Transverse colon (tissue), 4 donors: Measurements from ENCODE around the gene IGFBP6. TPM values are rescaled to one million over a fixed set of nuclear protein-coding genes. Genes with fewer than 3 reads are reported as not detected.

Experiments
- DNase-seq: peaks from one replicate; pipeline ENCODE4 v3.0.0-alpha.2; 2019
- H3K27ac ChIP-seq, 4 donors: fragments of 200-600 bp; sonication (generic); 2 replicates each; pipeline ENCODE4 v1.5.1; 2016 to 2018; ENCODE audit warnings: inconsistent platforms in 4 of 4
- H3K27me3 ChIP-seq: fragments of 200-600 bp; sonication (generic); 2 replicates; pipeline ENCODE4 v1.5.1; 2017; ENCODE audit warnings: inconsistent platforms
- H3K36me3 ChIP-seq, 4 donors: fragments of 200-600 bp; sonication (generic); 2 replicates each; pipeline ENCODE4 v1.5.1; 2017 to 2019; ENCODE audit warnings: inconsistent platforms in 4 of 4
- H3K4me1 ChIP-seq, 4 donors: fragments of 200-600 bp; sonication (generic); 2 replicates each; pipeline ENCODE4 v1.5.1; 2017 to 2020; ENCODE audit warnings: inconsistent platforms in 4 of 4
- H3K4me3 ChIP-seq, 4 donors: fragments of 200-600 bp; sonication (generic); 1 replicate in 1 of 4; 2 replicates in 3 of 4; pipeline versions ENCODE4 v1.5.1 to v1.6.1; 2017 to 2019; ENCODE audit warnings: inconsistent platforms in 4 of 4
- H3K9me3 ChIP-seq, 2 donors: fragments of 200-600 bp; sonication (generic); 2 replicates each; pipeline ENCODE4 v1.5.1; 2017 to 2019; ENCODE audit warnings: inconsistent platforms in 2 of 2
- EP300 ChIP-seq: sonication (generic); formaldehyde crosslinking; IDR thresholded peaks from one replicate; pipeline ENCODE4 v1.6.1; 2017; ENCODE audit warnings: antibody characterized with exemption, low read depth
- POLR2A ChIP-seq: fragments of 450-650 bp; IDR thresholded peaks from one replicate; pipeline ENCODE4 v1.6.1; 2016; ENCODE audit warnings: antibody characterized with exemption, mild to moderate bottlenecking, moderate library complexity
- POLR2AphosphoS5 ChIP-seq, 3 donors: sonication (generic); formaldehyde crosslinking; IDR thresholded peaks; one replicate each; pipeline ENCODE4 v1.6.1; 2016; ENCODE audit warnings: antibody characterized with exemption in 3 of 3
- WGBS, 2 donors: methylation state at CpG; one replicate each; pipeline ENCODE4 v1.1.5; 2018; ENCODE audit warnings: low coverage in 1 of 2; 5-methylcytosine and 5-hydroxymethylcytosine counted together
- in situ Hi-C, 4 donors: fragments of 200-750 bp; cut with MboI; loops; one replicate each; pipeline versions ENCODE4 v1.15.0 to v1.15.1; 2017; ENCODE audit warnings: low sequenced_read_pairs in 3 of 4, low pct_ligation_motif_present in 1 of 4, low pct_unique_long_range_greater_than_20kb in 1 of 4
- intact Hi-C: fragments of 100-400 bp; cut with DNase I; formaldehyde crosslinking; loops from one replicate; pipeline ENCODE4 v1.15.1; 2023; ENCODE audit warnings: low total_unique reads
- small RNA-seq, 4 donors: library from RNA; depleted of rRNA; stranded (forward); fragments of <200 nt; gene quantifications; one replicate each; pipeline ENCODE3, GENCODE V24; 2016
- total RNA-seq, 4 donors: library from RNA; depleted of rRNA; stranded (reverse); fragments of >200 nt; gene quantifications; one replicate each; pipeline ENCODE4 v1.1.0, GENCODE V29; 2016
- TF ChIP-seq, protein P1 (sequence below), 5 experiments: fragments of 200-600 bp in 3 of 5; fragments of 450-650 bp in 2 of 5; sonication (generic) in 3 of 5; IDR thresholded peaks; 1 replicate in 2 of 5; 2 replicates in 3 of 5; pipeline ENCODE4 v1.5.1; 2016 to 2017; ENCODE audit warnings: antibody characterized with exemption in 5 of 5, inconsistent platforms in 3 of 5, mild to moderate bottlenecking in 2 of 5, moderate library complexity in 1 of 5

The IGFBP6 gene
- total RNA-seq, 4 donors from 2014 or later = 38.5 to 106 (median 94.5) TPM

DNA sequence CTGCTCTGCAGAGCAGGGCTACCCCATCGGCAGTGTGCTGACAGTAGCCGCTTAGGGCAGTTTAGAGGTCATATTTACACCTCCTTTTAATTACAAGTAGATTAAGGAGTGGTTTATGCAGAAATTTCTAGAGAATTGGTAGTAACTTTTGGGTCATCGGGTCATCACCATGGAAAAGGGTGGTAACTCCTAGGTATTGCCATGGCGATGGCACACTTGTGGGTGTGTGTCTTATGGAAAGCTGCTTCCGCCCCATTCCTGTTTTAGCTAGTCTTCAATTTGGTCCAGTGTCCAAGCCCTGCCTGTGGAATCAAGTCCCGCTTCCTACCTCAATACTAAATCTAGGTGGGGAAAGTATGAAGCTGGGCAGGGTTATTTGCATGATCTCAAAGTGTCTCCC is 53.6 kb downstream of the IGFBP6 start:
- H3K27ac ChIP-seq = no peak overlapping the region
- no peak overlapping the region for H3K4me3 ChIP-seq
- intact Hi-C loops = no loop called here
- TF ChIP-seq EP300 (no peak), POLR2A (no peak), POLR2AphosphoS5 (IDR thresholded peaks at IDR 0.05) (no peak)
- TF ChIP-seq, protein P1, sequence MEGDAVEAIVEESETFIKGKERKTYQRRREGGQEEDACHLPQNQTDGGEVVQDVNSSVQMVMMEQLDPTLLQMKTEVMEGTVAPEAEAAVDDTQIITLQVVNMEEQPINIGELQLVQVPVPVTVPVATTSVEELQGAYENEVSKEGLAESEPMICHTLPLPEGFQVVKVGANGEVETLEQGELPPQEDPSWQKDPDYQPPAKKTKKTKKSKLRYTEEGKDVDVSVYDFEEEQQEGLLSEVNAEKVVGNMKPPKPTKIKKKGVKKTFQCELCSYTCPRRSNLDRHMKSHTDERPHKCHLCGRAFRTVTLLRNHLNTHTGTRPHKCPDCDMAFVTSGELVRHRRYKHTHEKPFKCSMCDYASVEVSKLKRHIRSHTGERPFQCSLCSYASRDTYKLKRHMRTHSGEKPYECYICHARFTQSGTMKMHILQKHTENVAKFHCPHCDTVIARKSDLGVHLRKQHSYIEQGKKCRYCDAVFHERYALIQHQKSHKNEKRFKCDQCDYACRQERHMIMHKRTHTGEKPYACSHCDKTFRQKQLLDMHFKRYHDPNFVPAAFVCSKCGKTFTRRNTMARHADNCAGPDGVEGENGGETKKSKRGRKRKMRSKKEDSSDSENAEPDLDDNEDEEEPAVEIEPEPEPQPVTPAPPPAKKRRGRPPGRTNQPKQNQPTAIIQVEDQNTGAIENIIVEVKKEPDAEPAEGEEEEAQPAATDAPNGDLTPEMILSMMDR (IDR thresholded peaks at IDR 0.05) = no peak
- in situ Hi-C loops = no loop called here
- H3K4me1 ChIP-seq = no peaks in the 10 kb centered on the region
- WGBS, 2 donors = 87% methylated on average over 6 of the region's 6 CpGs; no CpG with 5 or more reads in 1 of the 2 donors
- H3K36me3 ChIP-seq = no peaks in the 10 kb centered on the region
- no peak for DNase-seq
- H3K27me3 ChIP-seq = no peaks in the 10 kb centered on the region
- H3K9me3 ChIP-seq = no peaks in the 10 kb centered on the region

Small RNA genes within 50 kb of the gene (small RNA-seq; reads per million reads assigned to genes)
- 0 to 0.36 (median 0) reads per million in 4 donors for gene HIGD1AP1
- gene MIR6757 = 0 reads per million in 4 donors
- gene RNU6-333P = 0 reads per million in 4 donors

Other genes starting within 250 kb of the IGFBP6 start
- gene KRT78, start 248.7 kb upstream of the IGFBP6 start, total RNA-seq = not detected
- 1,000 to 10,000 TPM; 1,016 to 3,505 (median 2,245) TPM for gene KRT8, start 192.6 kb upstream of the IGFBP6 start, total RNA-seq
- 100 to 1,000 TPM; 367 to 813 (median 541) TPM for gene KRT18, start 148.5 kb upstream of the IGFBP6 start, total RNA-seq
- gene EIF4B, start 91.2 kb upstream of the IGFBP6 start, total RNA-seq = 100 to 1,000 TPM; 175 to 383 (median 261) TPM
- 100 to 1,000 TPM in 2 of 4 donors, 10 to 100 TPM in 2; 48.2 to 397 (median 169) TPM for gene TNS2, start 47.6 kb upstream of the IGFBP6 start, total RNA-seq
- gene SPRYD3, start 18.3 kb upstream of the IGFBP6 start, total RNA-seq = 10 to 100 TPM; 10.1 to 27.0 (median 21.9) TPM
- under 1 TPM in 1 of 4 donors, not detected in 3; 0.41 TPM for gene SOAT2, start 5.8 kb downstream of the IGFBP6 start, total RNA-seq
- 10 to 100 TPM in 3 of 4 donors, 1 to 10 TPM in 1; 9.7 to 21.9 (median 16.3) TPM for gene ZNF740, start 83.1 kb downstream of the IGFBP6 start, total RNA-seq
- gene CSAD, start 83.3 kb downstream of the IGFBP6 start, total RNA-seq = 100 to 1,000 TPM in 1 of 4 donors, 10 to 100 TPM in 3; 29.1 to 142 (median 39.2) TPM
- 1 to 10 TPM in 3 of 4 donors, under 1 TPM in 1; 0.60 to 8.3 (median 2.9) TPM for gene ITGB7, start 109.6 kb downstream of the IGFBP6 start, total RNA-seq
- 10 to 100 TPM in 1 of 4 donors, 1 to 10 TPM in 2, not detected in 1; 2.6 to 15.4 (median 7.6) TPM for gene RARG, start 134.5 kb downstream of the IGFBP6 start, total RNA-seq
- gene ESPL1, start 170.6 kb downstream of the IGFBP6 start, total RNA-seq = 10 to 100 TPM in 3 of 4 donors, 1 to 10 TPM in 1; 6.5 to 31.8 (median 18.8) TPM
- gene PFDN5, start 197.9 kb downstream of the IGFBP6 start, total RNA-seq = 100 to 1,000 TPM; 244 to 451 (median 381) TPM
- gene MYG1, start 202.0 kb downstream of the IGFBP6 start, total RNA-seq = 10 to 100 TPM; 12.7 to 37.0 (median 24.3) TPM
- 10 to 100 TPM; 31.8 to 51.6 (median 39.9) TPM for gene AAAS, start 223.9 kb downstream of the IGFBP6 start, total RNA-seq
- not detected for gene SP7, start 238.7 kb downstream of the IGFBP6 start, total RNA-seq